ENCODE results near the gene PTPRD. TPM values are rescaled to one million over a fixed set of nuclear protein-coding genes. Genes with fewer than 3 reads are reported as not detected.

Gene PTPRD
- total RNA-seq, 1 donor from 2014 or later = 30.8 TPM

- Histone ChIP-seq H3K36me3 (no peaks in the 10 kb centered on the region), H3K4me1 (no peaks in the 10 kb centered on the region), H3K27ac (no peak overlapping the region), H3K27me3 (no peaks in the 10 kb centered on the region), H3K9me3 (no peaks in the 10 kb centered on the region), H3K4me3 (no peak overlapping the region)
- intact Hi-C loops (cut with DNase I) = no loop called here
- DNase-seq (no peak), ATAC-seq (no peak)
- no peak for TF ChIP-seq CTCF (IDR thresholded peaks at IDR 0.05)
Observed at GRCh38 chr9:8394341-8394740, 2218.5 kb downstream of the PTPRD start.

- Histone ChIP-seq H3K27me3 (no peaks in the 10 kb centered on the region), H3K36me3 (no peaks in the 10 kb centered on the region), H3K9me3 (no peaks in the 10 kb centered on the region), H3K27ac (no peak overlapping the region), H3K4me3 (no peak overlapping the region), H3K4me1 (no peaks in the 10 kb centered on the region)
- no peak for TF ChIP-seq CTCF (IDR thresholded peaks at IDR 0.05)
- ATAC-seq (no peak), DNase-seq (no peak)
- intact Hi-C loops (cut with DNase I) = no loop called here
Observed at GRCh38 chr9:8392866-8393265, 2219.9 kb downstream of the PTPRD start.

GRCh38 chr9:8391566-8391965 lies 2221.2 kb downstream of the PTPRD start:
- Histone ChIP-seq H3K4me3 (no peak overlapping the region), H3K4me1 (no peaks in the 10 kb centered on the region), H3K27ac (no peak overlapping the region), H3K27me3 (no peaks in the 10 kb centered on the region), H3K36me3 (no peaks in the 10 kb centered on the region), H3K9me3 (no peaks in the 10 kb centered on the region)
- no peak for TF ChIP-seq CTCF (IDR thresholded peaks at IDR 0.05)
- no peak for ATAC-seq
- intact Hi-C loops (cut with DNase I) = no loop called here
- no peak for DNase-seq

- no peaks in the 10 kb centered on the region for H3K9me3 ChIP-seq
- no peak overlapping the region for H3K4me3 ChIP-seq
- H3K27me3 ChIP-seq = no peaks in the 10 kb centered on the region
- no peaks in the 10 kb centered on the region for H3K4me1 ChIP-seq
- no peak overlapping the region for H3K27ac ChIP-seq
- intact Hi-C loops (cut with DNase I) = no loop called here
- TF ChIP-seq CTCF (IDR thresholded peaks at IDR 0.05) = no peak
- ATAC-seq (no peak), DNase-seq (no peak)
- no peaks in the 10 kb centered on the region for H3K36me3 ChIP-seq
Observed at GRCh38 chr9:8391132-8391531, 2221.7 kb downstream of the PTPRD start.

- no peaks in the 10 kb centered on the region for H3K9me3 ChIP-seq
- H3K27me3 ChIP-seq = no peaks in the 10 kb centered on the region
- intact Hi-C loops (cut with DNase I) = no loop called here
- H3K4me3 ChIP-seq = no peak overlapping the region
- H3K27ac ChIP-seq = no peak overlapping the region
- no peaks in the 10 kb centered on the region for H3K36me3 ChIP-seq
- DNase-seq (no peak), ATAC-seq (no peak)
- H3K4me1 ChIP-seq = no peaks in the 10 kb centered on the region
- TF ChIP-seq CTCF (IDR thresholded peaks at IDR 0.05) = no peak
Observed at GRCh38 chr9:8390571-8390970, 2222.2 kb downstream of the PTPRD start.

GRCh38 chr9:8389531-8389930 lies 2223.3 kb downstream of the PTPRD start:
- Histone ChIP-seq H3K27me3 (no peaks in the 10 kb centered on the region), H3K9me3 (no peaks in the 10 kb centered on the region), H3K36me3 (no peaks in the 10 kb centered on the region), H3K4me3 (no peak overlapping the region), H3K27ac (no peak overlapping the region), H3K4me1 (no peaks in the 10 kb centered on the region)
- DNase-seq (no peak), ATAC-seq (no peak)
- intact Hi-C loops (cut with DNase I) = no loop called here
- no peak for TF ChIP-seq CTCF (IDR thresholded peaks at IDR 0.05)
